ENCODE measurements around the gene GATAD2A.

The GATAD2A gene

DNA sequence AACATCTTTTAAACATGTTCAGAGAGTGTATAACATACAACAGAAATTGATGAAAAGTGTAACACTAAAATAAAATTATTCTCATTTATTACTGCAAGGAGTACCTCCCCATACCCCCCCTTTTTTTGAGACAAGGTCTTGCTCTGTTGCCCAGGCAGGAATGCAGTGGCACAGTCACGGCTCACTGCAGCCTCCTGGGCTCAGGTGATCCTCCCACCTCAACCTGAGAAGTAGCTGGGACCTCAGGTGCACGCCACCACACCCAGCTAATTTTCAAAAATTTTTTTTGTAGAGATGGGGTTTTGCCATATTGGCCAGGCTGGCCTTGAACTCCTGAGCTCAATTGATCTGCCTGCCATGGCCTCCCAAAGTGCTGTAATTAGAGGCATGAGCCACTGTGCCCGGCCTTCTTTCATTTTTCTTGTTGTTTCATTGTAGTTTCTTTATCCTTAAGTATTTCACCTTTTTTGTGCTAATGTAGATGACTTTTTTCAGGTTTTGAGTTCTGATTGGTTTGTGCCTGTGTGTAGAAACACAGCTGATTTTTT, 28.3 kb downstream of the GATAD2A start:
- H3K27me3 ChIP-seq: no peaks in the 10 kb centered on the region
- peaks cover under 1 to 11% of the 10 kb centered on the region in 2 experiments for H3K4me1 ChIP-seq (ENCODE audit: control insufficient read depth in 1 of 2, insufficient read depth in 1 of 2, low read depth in 1 of 2, low read length in 1 of 2)
- peaks cover 6% of the 10 kb centered on the region for H3K36me3 ChIP-seq
- peak overlapping the region; percentile 41 for H3K27ac ChIP-seq
- H3K4me3 ChIP-seq (ENCODE audit: low read depth in 1 of 2, low read length in 1 of 2): no peak overlapping the region
- TF ChIP-seq, protein P1, sequence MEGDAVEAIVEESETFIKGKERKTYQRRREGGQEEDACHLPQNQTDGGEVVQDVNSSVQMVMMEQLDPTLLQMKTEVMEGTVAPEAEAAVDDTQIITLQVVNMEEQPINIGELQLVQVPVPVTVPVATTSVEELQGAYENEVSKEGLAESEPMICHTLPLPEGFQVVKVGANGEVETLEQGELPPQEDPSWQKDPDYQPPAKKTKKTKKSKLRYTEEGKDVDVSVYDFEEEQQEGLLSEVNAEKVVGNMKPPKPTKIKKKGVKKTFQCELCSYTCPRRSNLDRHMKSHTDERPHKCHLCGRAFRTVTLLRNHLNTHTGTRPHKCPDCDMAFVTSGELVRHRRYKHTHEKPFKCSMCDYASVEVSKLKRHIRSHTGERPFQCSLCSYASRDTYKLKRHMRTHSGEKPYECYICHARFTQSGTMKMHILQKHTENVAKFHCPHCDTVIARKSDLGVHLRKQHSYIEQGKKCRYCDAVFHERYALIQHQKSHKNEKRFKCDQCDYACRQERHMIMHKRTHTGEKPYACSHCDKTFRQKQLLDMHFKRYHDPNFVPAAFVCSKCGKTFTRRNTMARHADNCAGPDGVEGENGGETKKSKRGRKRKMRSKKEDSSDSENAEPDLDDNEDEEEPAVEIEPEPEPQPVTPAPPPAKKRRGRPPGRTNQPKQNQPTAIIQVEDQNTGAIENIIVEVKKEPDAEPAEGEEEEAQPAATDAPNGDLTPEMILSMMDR (IDR thresholded peaks at IDR 0.05): no peak
- H3K9me3 ChIP-seq: no peaks in the 10 kb centered on the region

DNA sequence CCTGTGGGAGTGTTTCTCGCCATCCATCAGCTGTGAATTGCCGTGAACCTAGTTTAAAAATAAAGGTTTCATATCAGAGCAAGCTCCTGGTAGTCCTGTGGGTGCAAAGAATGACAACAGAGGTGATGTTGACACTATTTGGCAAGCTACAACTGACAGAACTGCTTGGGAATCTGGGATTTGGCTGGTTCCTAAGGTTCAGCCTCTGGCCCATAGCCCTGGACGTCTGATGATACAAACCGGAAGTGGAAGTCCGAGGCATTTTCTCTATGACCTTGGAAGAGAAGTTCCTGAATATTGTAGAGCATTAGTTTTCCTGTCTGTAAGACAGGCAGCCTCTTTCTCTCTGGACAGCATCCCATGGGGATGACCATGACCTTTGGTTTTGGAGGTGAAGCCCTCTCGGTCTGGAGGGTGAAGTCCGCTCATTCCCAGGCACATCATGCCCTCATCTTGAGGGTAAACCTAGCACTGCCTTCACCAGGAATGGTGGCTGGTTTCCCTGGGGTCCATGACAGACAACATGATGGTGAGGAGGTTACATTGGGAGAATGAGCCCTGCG, 29.1 kb downstream of the GATAD2A start:
- Histone ChIP-seq H3K36me3 (peaks cover 6% of the 10 kb centered on the region), H3K9me3 (no peaks in the 10 kb centered on the region), H3K4me1 (ENCODE audit: control insufficient read depth in 1 of 2, insufficient read depth in 1 of 2, low read depth in 1 of 2, low read length in 1 of 2) (peaks cover 5 to 10% of the 10 kb centered on the region in 2 experiments), H3K27me3 (no peaks in the 10 kb centered on the region), H3K4me3 (ENCODE audit: low read depth in 1 of 2, low read length in 1 of 2) (no peak overlapping the region), H3K27ac (peak overlapping the region; percentile 41)
- TF ChIP-seq, protein P1 (IDR thresholded peaks at IDR 0.05): no peak

- peaks cover 5 to 10% of the 10 kb centered on the region in 2 experiments for H3K4me1 ChIP-seq (ENCODE audit: control insufficient read depth in 1 of 2, insufficient read depth in 1 of 2, low read depth in 1 of 2, low read length in 1 of 2)
- H3K9me3 ChIP-seq: no peaks in the 10 kb centered on the region
- no peaks in the 10 kb centered on the region for H3K27me3 ChIP-seq
- peaks cover 6% of the 10 kb centered on the region for H3K36me3 ChIP-seq
- H3K27ac ChIP-seq: peak overlapping the region; percentile 37
- TF ChIP-seq, protein P1 (IDR thresholded peaks at IDR 0.05): no peak
- H3K4me3 ChIP-seq (ENCODE audit: low read depth in 1 of 2, low read length in 1 of 2): no peak overlapping the region
Observed at GRCh38 chr19:19436137-19436691, 30.7 kb downstream of the GATAD2A start.

DNA sequence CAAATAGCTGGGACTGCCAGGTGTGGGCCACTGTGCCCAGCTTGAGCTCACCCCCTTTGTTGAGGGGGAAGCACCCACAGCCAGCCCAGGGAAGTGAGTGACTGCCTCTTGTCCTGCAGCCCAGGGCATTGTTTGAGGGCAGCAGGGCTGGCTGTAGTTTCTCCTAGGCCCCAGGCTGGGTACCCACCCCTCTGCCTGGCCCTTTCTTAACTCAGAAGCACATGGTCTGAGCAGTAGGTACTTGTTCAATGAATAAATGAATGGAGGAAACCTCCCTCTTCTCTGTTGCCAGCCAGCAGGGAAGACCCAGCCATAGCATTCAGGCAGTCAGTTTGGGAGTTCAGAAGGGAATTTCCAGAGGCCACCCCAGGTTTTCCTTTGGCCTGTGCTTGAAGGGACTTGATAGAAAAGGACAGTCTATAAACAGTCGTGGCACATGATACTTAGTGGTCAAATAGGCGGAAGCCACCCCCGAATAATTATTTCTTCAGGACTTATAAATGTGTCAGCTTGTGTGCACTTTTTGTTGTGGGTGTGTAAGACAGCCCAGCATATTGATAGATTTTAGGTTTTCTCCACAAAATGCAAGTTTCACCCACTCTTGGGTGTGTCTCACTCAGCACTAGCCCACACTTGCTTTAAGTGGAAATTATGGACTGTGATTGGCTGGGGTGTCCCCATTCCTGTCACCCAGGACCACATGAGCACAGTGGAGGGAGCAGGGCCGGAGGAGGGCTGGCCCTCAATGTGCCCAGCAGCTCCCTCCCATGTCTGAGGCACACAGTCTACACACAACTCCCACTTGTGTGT, 33.1 kb downstream of the GATAD2A start:
- peak overlapping the region; percentile 35 for H3K27ac ChIP-seq
- TF ChIP-seq, protein P1 (IDR thresholded peaks at IDR 0.05): no peak
- peaks cover 14 to 21% of the 10 kb centered on the region in 2 experiments for H3K4me1 ChIP-seq (ENCODE audit: control insufficient read depth in 1 of 2, insufficient read depth in 1 of 2, low read depth in 1 of 2, low read length in 1 of 2)
- H3K27me3 ChIP-seq: no peaks in the 10 kb centered on the region
- no peak overlapping the region for H3K4me3 ChIP-seq (ENCODE audit: low read depth in 1 of 2, low read length in 1 of 2)
- H3K9me3 ChIP-seq: no peaks in the 10 kb centered on the region
- peaks cover 6% of the 10 kb centered on the region for H3K36me3 ChIP-seq

GRCh38 chr19:19439176-19439482, 33.7 kb downstream of the GATAD2A start:
- Histone ChIP-seq H3K9me3 (no peaks in the 10 kb centered on the region), H3K36me3 (peaks cover 6% of the 10 kb centered on the region), H3K4me3 (ENCODE audit: low read depth in 1 of 2, low read length in 1 of 2) (no peak overlapping the region), H3K27me3 (no peaks in the 10 kb centered on the region), H3K27ac (peak overlapping the region; percentile 35), H3K4me1 (ENCODE audit: control insufficient read depth in 1 of 2, insufficient read depth in 1 of 2, low read depth in 1 of 2, low read length in 1 of 2) (peaks cover 20 to 25% of the 10 kb centered on the region in 2 experiments)
- TF ChIP-seq, protein P1 (IDR thresholded peaks at IDR 0.05): no peak

Measured in neutrophil (primary cell).